Thymus (tissue), 11 donors: Measurements from ENCODE around the gene MYO1E. TPM values are rescaled to one million over a fixed set of nuclear protein-coding genes. Genes with fewer than 3 reads are reported as not detected.

Experiments
- DNase-seq, 9 donors: peaks; one replicate each; pipeline ENCODE4 v3.0.0-alpha.2; 2013; ENCODE audit warnings: low spot score in 9 of 9, low read depth in 6 of 9, missing footprints in 1 of 9
- H3K27ac ChIP-seq, 2 donors: one replicate each; pipeline ENCODE4 v1.5.1; 2013; ENCODE audit warnings: control low read depth in 1 of 2, low read depth in 1 of 2, low read length in 1 of 2, mild to moderate bottlenecking in 1 of 2, moderate library complexity in 1 of 2
- H3K27me3 ChIP-seq, 2 donors: one replicate each; pipeline ENCODE4 v1.5.1; 2013; ENCODE audit warnings: low read length in 1 of 2; ENCODE audit not compliant: control insufficient read depth in 2 of 2, insufficient read depth in 1 of 2
- H3K36me3 ChIP-seq, 2 donors: one replicate each; pipeline ENCODE4 v1.5.1; 2013; ENCODE audit warnings: low read length in 1 of 2, mild to moderate bottlenecking in 1 of 2, moderate library complexity in 1 of 2; ENCODE audit not compliant: control insufficient read depth in 2 of 2, insufficient read depth in 2 of 2
- H3K4me1 ChIP-seq, 2 donors: one replicate each; pipeline ENCODE4 v1.5.1; 2013; ENCODE audit warnings: low read length in 2 of 2; ENCODE audit not compliant: control insufficient read depth in 2 of 2, insufficient read depth in 2 of 2
- H3K4me3 ChIP-seq, 2 donors: one replicate each; pipeline ENCODE4 v1.5.1; 2013; ENCODE audit warnings: low read length in 2 of 2, control low read depth in 1 of 2, mild to moderate bottlenecking in 1 of 2
- H3K9me3 ChIP-seq, 2 donors: one replicate each; pipeline ENCODE4 v1.5.1; 2013; ENCODE audit warnings: low read length in 1 of 2, mild to moderate bottlenecking in 1 of 2; ENCODE audit not compliant: control insufficient read depth in 2 of 2, insufficient read depth in 1 of 2
- WGBS: extraction: QIAGEN DNeasy Blood & Tissue Kit; methylation state at CpG from one replicate; pipeline ENCODE4 v1.1.7; 2013; 5-methylcytosine and 5-hydroxymethylcytosine counted together
- polyA plus RNA-seq: library from polyadenylated mRNA; stranded (reverse); fragments of 200-250 nt; gene quantifications from one replicate; pipeline ENCODE4 v1.2.3, GENCODE V29; 2013
- total RNA-seq: library from RNA; stranded (reverse); fragments of 120-200 nt; gene quantifications from one replicate; pipeline ENCODE4 v1.2.4, GENCODE V29; 2013
- donor health status: healthy.

MYO1E gene
- total and polyA plus RNA-seq, 2 donors = 15.5 to 59.8 TPM

GRCh38 chr15:59116141-59116540 is 256.5 kb downstream of the MYO1E start:
- H3K27ac ChIP-seq = no peak overlapping the region
- peaks cover 45 to 95% of the 10 kb centered on the region in 2 donors for H3K36me3 ChIP-seq

GRCh38 chr15:59115047-59115446 is 257.6 kb downstream of the MYO1E start:
- Histone ChIP-seq H3K27ac (no peak overlapping the region), H3K36me3 (peaks cover 43 to 95% of the 10 kb centered on the region in 2 donors), H3K4me3 (no peak overlapping the region), H3K4me1 (no peaks in the 10 kb centered on the region), H3K27me3 (no peaks in the 10 kb centered on the region), H3K9me3 (no peaks in the 10 kb centered on the region)
- DNase-seq = no peak
- 94% methylated on average over 2 of the region's 2 CpGs for whole genome bisulfite sequencing

More at GRCh38 chr15:59116141-59116540, 256.5 kb downstream of the MYO1E start:
- Histone ChIP-seq H3K4me1 (no peaks in the 10 kb centered on the region), H3K4me3 (no peak overlapping the region), H3K27me3 (no peaks in the 10 kb centered on the region), H3K9me3 (no peaks in the 10 kb centered on the region)
- WGBS = 98% methylated on average over 1 of the region's 1 CpG
- no peak for DNase-seq

- Histone ChIP-seq H3K27ac (no peak overlapping the region), H3K36me3 (peaks cover 21 to 78% of the 10 kb centered on the region in 2 donors), H3K4me1 (peaks cover 0 to under 1% of the 10 kb centered on the region in 2 donors), H3K9me3 (no peaks in the 10 kb centered on the region), H3K27me3 (no peaks in the 10 kb centered on the region), H3K4me3 (no peak overlapping the region)
- DNase-seq = no peak
- WGBS = 96% methylated on average over 4 of the region's 4 CpGs
These were observed 261.4 kb downstream of the MYO1E start for GRCh38 chr15:59111251-59111650.

- Histone ChIP-seq H3K27ac (peak overlapping the region in 1 of 2 donors; percentile 97), H3K9me3 (no peaks in the 10 kb centered on the region), H3K4me1 (peaks cover 4 to 11% of the 10 kb centered on the region in 2 donors), H3K36me3 (peaks cover 4 to 29% of the 10 kb centered on the region in 2 donors), H3K4me3 (peak overlapping the region; percentile 53 to 67), H3K27me3 (no peaks in the 10 kb centered on the region)
- peak in 2 of 9 donors; percentile 17 to 26 for DNase-seq
- 45% methylated on average over 2 of the region's 2 CpGs for WGBS
These were observed 266.8 kb downstream of the MYO1E start for GRCh38 chr15:59105854-59106253.

- Histone ChIP-seq H3K4me3 (peak within 1 kb of the TSS; percentile 53 to 67), H3K27ac (peak within 1 kb of the TSS; percentile 97 to 98), H3K9me3 (no peaks in the 10 kb centered on the region), H3K4me1 (peaks cover 4 to 11% of the 10 kb centered on the region in 2 donors), H3K36me3 (peaks cover 7 to 21% of the 10 kb centered on the region in 2 donors), H3K27me3 (no peaks in the 10 kb centered on the region)
- DNase-seq = peak; percentile 80 to 97 (median 91)
- WGBS = under 1% methylated on average over 57 of the region's 57 CpGs
These were observed 267.5 kb downstream of the MYO1E start, which contains the start of gene CCNB2 for GRCh38 chr15:59104912-59105732. Gene CCNB2, plus strand, starts transcription at chr15:59105146. Its CDS starts 123 bp downstream, at chr15:59105269.

- H3K4me3 ChIP-seq = peak overlapping the region; percentile 53 to 67
- H3K9me3 ChIP-seq = no peaks in the 10 kb centered on the region
- peaks cover 4 to 11% of the 10 kb centered on the region in 2 donors for H3K4me1 ChIP-seq
- peak overlapping the region; percentile 97 to 98 for H3K27ac ChIP-seq
- peaks cover 7 to 20% of the 10 kb centered on the region in 2 donors for H3K36me3 ChIP-seq
- DNase-seq = no peak
- no peaks in the 10 kb centered on the region for H3K27me3 ChIP-seq
- 3% methylated on average over 9 of the region's 9 CpGs for WGBS
These were observed 268.1 kb downstream of the MYO1E start for GRCh38 chr15:59104602-59104911.

- peak in 1 of 9 donors; percentile 3 for DNase-seq
- Histone ChIP-seq H3K4me3 (no peak overlapping the region), H3K36me3 (peaks cover 7 to 17% of the 10 kb centered on the region in 2 donors), H3K27ac (no peak overlapping the region), H3K9me3 (no peaks in the 10 kb centered on the region), H3K27me3 (no peaks in the 10 kb centered on the region), H3K4me1 (no peaks in the 10 kb centered on the region)
- 58% methylated on average over 2 of the region's 2 CpGs for WGBS
These were observed 273.4 kb downstream of the MYO1E start for GRCh38 chr15:59099162-59099685.

- Histone ChIP-seq H3K27me3 (no peaks in the 10 kb centered on the region), H3K27ac (no peak overlapping the region), H3K36me3 (peaks cover 14 to 33% of the 10 kb centered on the region in 2 donors), H3K9me3 (no peaks in the 10 kb centered on the region), H3K4me1 (no peaks in the 10 kb centered on the region), H3K4me3 (no peak overlapping the region)
- no peak for DNase-seq
- 98% methylated on average over 3 of the region's 3 CpGs for WGBS
These were observed 276.2 kb downstream of the MYO1E start for GRCh38 chr15:59096429-59096828.

- 99% methylated on average over 1 of the region's 1 CpG for WGBS
- H3K36me3 ChIP-seq = peaks cover 11 to 45% of the 10 kb centered on the region in 2 donors
These were observed 278.6 kb downstream of the MYO1E start for GRCh38 chr15:59094077-59094476.

More at GRCh38 chr15:59094077-59094476, 278.6 kb downstream of the MYO1E start:
- Histone ChIP-seq H3K27ac (no peak overlapping the region), H3K4me3 (no peak overlapping the region), H3K9me3 (no peaks in the 10 kb centered on the region), H3K4me1 (no peaks in the 10 kb centered on the region), H3K27me3 (no peaks in the 10 kb centered on the region)
- DNase-seq = no peak
